CD14-positive monocyte (primary cell): ENCODE measurements around the gene TPST1. TPM values are rescaled to one million over a fixed set of nuclear protein-coding genes. Genes with fewer than 3 reads are reported as not detected.

Experiments
- DNase-seq, 3 donors: peaks; one replicate each; pipeline ENCODE4 v3.0.0-alpha.2; 2011 to 2022
- H2AFZ ChIP-seq: 2 replicates; pipeline ENCODE4 v1.6.0; 2012; ENCODE audit warnings: mild to moderate bottlenecking, low read depth, low read length, inconsistent platforms; ENCODE audit not compliant: insufficient read depth, poor library complexity, severe bottlenecking
- H3K27ac ChIP-seq, 2 donors: 1 replicate in 1 of 2; 2 replicates in 1 of 2; pipeline ENCODE4 v1.5.1; 2012 to 2013; ENCODE audit warnings: low read length in 2 of 2, control low read depth in 1 of 2, inconsistent platforms in 1 of 2, low read depth in 1 of 2, mild to moderate bottlenecking in 1 of 2
- H3K27me3 ChIP-seq, 2 donors: one replicate each; pipeline versions ENCODE4 v1.6.0 to v1.6.1; 2011 to 2013; ENCODE audit warnings: low read length in 2 of 2; ENCODE audit not compliant: control insufficient read depth in 2 of 2, insufficient read depth in 2 of 2
- H3K36me3 ChIP-seq, 2 donors: replicated peaks in 1 of 2; 1 replicate in 1 of 2; 2 replicates in 1 of 2; pipeline versions ENCODE4 v1.5.1 to v1.6.1; 2012 to 2013; ENCODE audit warnings: low read length in 2 of 2, control low read depth in 1 of 2, inconsistent platforms in 1 of 2, mild to moderate bottlenecking in 1 of 2; ENCODE audit not compliant: insufficient read depth in 2 of 2, control insufficient read depth in 1 of 2
- H3K4me1 ChIP-seq, 2 donors: 1 replicate in 1 of 2; 2 replicates in 1 of 2; pipeline versions ENCODE4 v1.5.1 to v1.6.1; 2012 to 2013; ENCODE audit warnings: low read length in 2 of 2, control low read depth in 1 of 2, inconsistent platforms in 1 of 2, mild to moderate bottlenecking in 1 of 2, moderate library complexity in 1 of 2; ENCODE audit not compliant: insufficient read depth in 2 of 2, control insufficient read depth in 1 of 2
- H3K4me2 ChIP-seq: replicated peaks from 2 replicates; pipeline ENCODE3; 2012; ENCODE audit warnings: low read length, moderate library complexity, mild to moderate bottlenecking; ENCODE audit not compliant: poor library complexity, severe bottlenecking; ENCODE audit errors: extremely low read depth
- H3K4me3 ChIP-seq, 3 experiments: fragments of 200-600 bp in 1 of 3; sonication (generic) in 1 of 3; replicated peaks in 1 of 3; 1 replicate in 2 of 3; 2 replicates in 1 of 3; pipeline ENCODE4 v1.5.1; 2011 to 2013; ENCODE audit warnings: low read length in 3 of 3, mild to moderate bottlenecking in 3 of 3, control low read depth in 2 of 3, low read depth in 2 of 3, inconsistent platforms in 1 of 3, moderate library complexity in 1 of 3
- H3K79me2 ChIP-seq: 2 replicates; pipeline ENCODE4 v1.6.0; 2012; ENCODE audit warnings: mild to moderate bottlenecking, control low read depth, inconsistent platforms, low read length, moderate library complexity; ENCODE audit not compliant: insufficient read depth
- H3K9ac ChIP-seq: 2 replicates; pipeline ENCODE4 v1.6.0; 2017; ENCODE audit warnings: low read length, mild to moderate bottlenecking; ENCODE audit not compliant: insufficient read depth, poor library complexity, severe bottlenecking
- H3K9me3 ChIP-seq, 2 donors: replicated peaks in 1 of 2; 1 replicate in 1 of 2; 2 replicates in 1 of 2; pipeline versions ENCODE4 v1.5.1 to v1.6.1; 2012 to 2013; ENCODE audit warnings: low read length in 2 of 2, control low read depth in 1 of 2; ENCODE audit not compliant: control insufficient read depth in 1 of 2, insufficient read depth in 1 of 2
- H4K20me1 ChIP-seq: 2 replicates; pipeline ENCODE4 v1.6.0; 2012; ENCODE audit warnings: mild to moderate bottlenecking, low read length, control low read depth, moderate library complexity; ENCODE audit not compliant: insufficient read depth
- H3K27ac Mint-ChIP-seq, 7 donors: one replicate each; pipeline ENCODE4 v1.8.0; 2020; ENCODE audit warnings: mild to moderate bottlenecking in 7 of 7, mixed read lengths in 7 of 7, moderate library complexity in 6 of 7, inconsistent platforms in 2 of 7
- H3K27me3 Mint-ChIP-seq, 3 donors: one replicate each; pipeline ENCODE4 v1.8.0; 2021 to 2022; ENCODE audit warnings: low read depth in 3 of 3, mild to moderate bottlenecking in 3 of 3, mixed read lengths in 3 of 3, moderate library complexity in 3 of 3, inconsistent platforms in 1 of 3
- H3K36me3 Mint-ChIP-seq, 2 donors: one replicate each; pipeline ENCODE4 v1.8.0; 2020; ENCODE audit warnings: mixed read lengths in 2 of 2, inconsistent platforms in 1 of 2, mild to moderate bottlenecking in 1 of 2
- H3K4me1 Mint-ChIP-seq: one replicate; pipeline ENCODE4 v1.8.0; 2020; ENCODE audit warnings: mild to moderate bottlenecking, mixed read lengths
- H3K4me3 Mint-ChIP-seq, 2 donors: one replicate each; pipeline ENCODE4 v1.8.0; 2020; ENCODE audit warnings: mild to moderate bottlenecking in 2 of 2, mixed read lengths in 2 of 2, moderate library complexity in 1 of 2
- H3K9me3 Mint-ChIP-seq, 7 donors: one replicate each; pipeline ENCODE4 v1.8.0; 2020 to 2022; ENCODE audit warnings: mixed read lengths in 7 of 7, mild to moderate bottlenecking in 6 of 7, moderate library complexity in 6 of 7, inconsistent platforms in 2 of 7
- WGBS: methylation state at CpG from one replicate; pipeline ENCODE4 v1.1.5; 2013; ENCODE audit warnings: missing lambda C conversion rate; ENCODE audit not compliant: insufficient coverage; 5-methylcytosine and 5-hydroxymethylcytosine counted together
- intact Hi-C, 2 donors: fragments of 100-400 bp; cut with micrococcal nuclease; formaldehyde crosslinking; loops; one replicate each; pipeline versions ENCODE4 v1.15.0 to v1.15.1; 2023
- polyA plus RNA-seq, 3 donors: library from polyadenylated mRNA; depleted of rRNA in 1 of 3; unstranded in 2 of 3; stranded (reverse) in 1 of 3; fragments of 300-500 nt in 2 of 3; fragments of >200 nt in 1 of 3; fragmentation: Illumina TruSeq in 2 of 3; gene quantifications; 1 replicate in 2 of 3; 2 replicates in 1 of 3; pipeline ENCODE4 v1.2.3, GENCODE V29; 2012 to 2021
- TF ChIP-seq, protein P1 (sequence below): fragments of 200-600 bp; IDR thresholded peaks from one replicate; pipeline ENCODE4 v1.8.0; 2022; ENCODE audit warnings: antibody characterized with exemption, mild to moderate bottlenecking

TPST1 gene
- polyA plus RNA-seq, 3 donors: 0.54 to 4.8 (median 4.2) TPM

DNA sequence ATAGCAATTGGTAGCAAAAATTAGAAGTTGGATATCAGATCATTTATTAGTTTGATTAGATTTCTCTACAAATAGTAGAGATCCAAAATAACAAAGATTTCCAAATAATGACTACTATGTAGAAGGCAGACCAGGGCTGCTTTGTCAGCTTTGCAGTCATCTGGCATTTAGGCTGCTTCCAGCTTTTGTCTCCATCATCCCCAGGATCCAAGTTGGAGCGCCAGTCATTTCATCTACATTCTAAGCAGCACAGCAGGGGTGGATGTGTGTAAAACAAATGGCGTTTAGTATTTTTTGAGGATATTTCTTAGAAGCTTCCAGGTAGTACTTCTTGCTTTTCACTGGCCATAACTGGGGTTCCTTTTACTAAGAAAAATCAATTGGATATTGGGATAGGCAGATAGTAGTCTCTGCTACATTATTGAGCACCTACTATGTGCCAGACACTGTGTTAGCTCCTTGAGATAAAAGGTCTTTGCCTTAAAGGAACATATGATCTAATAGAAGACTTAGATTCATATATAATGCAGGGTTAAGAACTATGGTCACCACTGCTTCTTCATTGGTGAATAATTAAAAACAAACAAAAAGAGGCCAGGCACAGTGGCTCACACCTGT, 41.5 kb downstream of the TPST1 start:
- H3K36me3 ChIP-seq: no peaks in the 10 kb centered on the region
- no peak overlapping the region for H3K4me3 Mint-ChIP-seq
- no peak overlapping the region for H3K27ac ChIP-seq
- H3K27ac Mint-ChIP-seq: no peak overlapping the region
- intact Hi-C loops: no loop called here
- no peaks in the 10 kb centered on the region for H3K9me3 Mint-ChIP-seq
- H3K36me3 Mint-ChIP-seq: no peaks in the 10 kb centered on the region
- no peak overlapping the region for H2AFZ ChIP-seq
- WGBS: no CpG with 5 or more reads among the region's 2 CpGs
- no peak overlapping the region for H3K4me2 ChIP-seq
- H3K27me3 Mint-ChIP-seq: peaks cover 0 to 2% (median 2%) of the 10 kb centered on the region in 3 donors
- no peak overlapping the region for H3K9ac ChIP-seq
- H4K20me1 ChIP-seq: no peaks in the 10 kb centered on the region
- no peak for DNase-seq
- no peaks in the 10 kb centered on the region for H3K79me2 ChIP-seq
- TF ChIP-seq, protein P1, sequence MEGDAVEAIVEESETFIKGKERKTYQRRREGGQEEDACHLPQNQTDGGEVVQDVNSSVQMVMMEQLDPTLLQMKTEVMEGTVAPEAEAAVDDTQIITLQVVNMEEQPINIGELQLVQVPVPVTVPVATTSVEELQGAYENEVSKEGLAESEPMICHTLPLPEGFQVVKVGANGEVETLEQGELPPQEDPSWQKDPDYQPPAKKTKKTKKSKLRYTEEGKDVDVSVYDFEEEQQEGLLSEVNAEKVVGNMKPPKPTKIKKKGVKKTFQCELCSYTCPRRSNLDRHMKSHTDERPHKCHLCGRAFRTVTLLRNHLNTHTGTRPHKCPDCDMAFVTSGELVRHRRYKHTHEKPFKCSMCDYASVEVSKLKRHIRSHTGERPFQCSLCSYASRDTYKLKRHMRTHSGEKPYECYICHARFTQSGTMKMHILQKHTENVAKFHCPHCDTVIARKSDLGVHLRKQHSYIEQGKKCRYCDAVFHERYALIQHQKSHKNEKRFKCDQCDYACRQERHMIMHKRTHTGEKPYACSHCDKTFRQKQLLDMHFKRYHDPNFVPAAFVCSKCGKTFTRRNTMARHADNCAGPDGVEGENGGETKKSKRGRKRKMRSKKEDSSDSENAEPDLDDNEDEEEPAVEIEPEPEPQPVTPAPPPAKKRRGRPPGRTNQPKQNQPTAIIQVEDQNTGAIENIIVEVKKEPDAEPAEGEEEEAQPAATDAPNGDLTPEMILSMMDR: no peak
- no peaks in the 10 kb centered on the region for H3K27me3 ChIP-seq
- no peaks in the 10 kb centered on the region for H3K4me1 ChIP-seq
- no peak overlapping the region for H3K4me3 ChIP-seq
- H3K4me1 Mint-ChIP-seq: peaks cover 12% of the 10 kb centered on the region
- no peaks in the 10 kb centered on the region for H3K9me3 ChIP-seq

DNA sequence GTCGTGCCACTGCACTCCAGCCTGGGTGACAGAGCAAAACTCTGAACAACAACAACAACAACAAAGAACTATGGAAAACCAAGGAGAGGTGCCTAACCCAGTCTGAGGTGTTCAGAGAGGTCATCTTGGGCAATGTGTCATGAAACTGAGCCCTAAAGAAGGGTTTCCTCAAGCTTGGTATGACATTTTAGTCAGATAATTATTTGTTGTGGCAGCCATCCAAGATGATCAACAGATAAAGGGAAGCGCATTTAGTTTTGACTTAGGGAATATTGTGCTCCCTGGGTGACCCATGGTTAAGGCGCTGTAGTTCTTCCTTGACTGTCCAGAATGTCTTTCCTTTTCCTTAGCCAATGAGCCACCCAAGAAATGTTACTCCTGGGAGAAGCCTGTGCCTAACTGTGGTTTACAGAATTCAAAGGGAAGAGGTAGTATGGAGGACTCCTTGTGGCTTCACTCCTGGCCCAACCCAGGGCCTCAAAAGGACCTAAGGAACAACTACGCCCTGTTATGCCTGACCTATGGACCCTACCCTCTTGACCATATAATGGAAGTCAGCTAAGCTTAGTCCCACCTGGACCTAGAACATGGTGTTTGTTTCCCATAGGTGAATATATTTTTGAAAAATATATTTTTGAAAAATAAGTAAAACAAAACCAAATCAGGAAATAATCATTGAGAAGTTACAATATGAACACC, 42.4 kb downstream of the TPST1 start:
- Mint-ChIP-seq H3K27ac (no peak overlapping the region), H3K9me3 (peaks cover 0 to 2% (median 0%) of the 10 kb centered on the region in 7 donors), H3K4me3 (no peak overlapping the region), H3K4me1 (peaks cover 12% of the 10 kb centered on the region), H3K27me3 (peaks cover 0 to 2% (median 2%) of the 10 kb centered on the region in 3 donors), H3K36me3 (no peaks in the 10 kb centered on the region)
- TF ChIP-seq, protein P1: no peak
- Histone ChIP-seq H3K27me3 (no peaks in the 10 kb centered on the region), H3K4me3 (no peak overlapping the region), H3K36me3 (no peaks in the 10 kb centered on the region), H3K9ac (no peak overlapping the region), H3K9me3 (no peaks in the 10 kb centered on the region), H4K20me1 (no peaks in the 10 kb centered on the region), H2AFZ (no peak overlapping the region), H3K4me2 (no peak overlapping the region), H3K4me1 (no peaks in the 10 kb centered on the region), H3K79me2 (no peaks in the 10 kb centered on the region), H3K27ac (no peak overlapping the region)
- no peak for DNase-seq
- no CpG with 5 or more reads among the region's 4 CpGs for WGBS
- intact Hi-C loops: no loop called here
